Activated B cell treated with CpG ODN at 0.5 μM for 24 hours (primary cell): ENCODE results near the gene CSNK2A2. TPM values are rescaled to one million over a fixed set of nuclear protein-coding genes. Genes with fewer than 3 reads are reported as not detected.

ENCODE experiments used
- ATAC-seq: fragments of 200-7000 bp; cut with Tn5 transposase; one replicate; pipeline ENCODE4 v1.10.0; 2021; ENCODE audit warnings: low read depth, mild to moderate bottlenecking, moderate library complexity
- CTCF ChIA-PET: fragments of 350-600 bp; sonication (Branson Sonifier 250); formaldehyde crosslinking; loops from one replicate; lab custom pipeline; 2021; ENCODE audit warnings: antibody characterized with exemption; lab: Charles Lee
- POLR2A ChIA-PET: fragments of 350-600 bp; sonication (Branson Sonifier 250); formaldehyde crosslinking; loops from one replicate; lab custom pipeline; 2021; ENCODE audit warnings: antibody characterized with exemption; lab: Charles Lee
- DNase-seq: peaks from one replicate; pipeline ENCODE4 v3.0.0; 2022
- H3K27ac Mint-ChIP-seq: one replicate; pipeline ENCODE4 v1.8.0; 2020; ENCODE audit warnings: mixed read lengths
- H3K27me3 Mint-ChIP-seq: one replicate; pipeline ENCODE4 v1.8.0; 2021; ENCODE audit warnings: mixed read lengths
- H3K36me3 Mint-ChIP-seq: one replicate; pipeline ENCODE4 v1.8.0; 2021; ENCODE audit warnings: low read depth, mixed read lengths
- H3K4me1 Mint-ChIP-seq: one replicate; pipeline ENCODE4 v1.8.0; 2021; ENCODE audit warnings: mixed read lengths
- H3K4me3 Mint-ChIP-seq: one replicate; pipeline ENCODE4 v1.8.0; 2020; ENCODE audit warnings: mild to moderate bottlenecking, mixed read lengths
- H3K9me3 Mint-ChIP-seq: one replicate; pipeline ENCODE4 v1.8.0; 2020; ENCODE audit warnings: mixed read lengths
- intact Hi-C: fragments of 100-400 bp; cut with micrococcal nuclease; formaldehyde crosslinking; loops from one replicate; pipeline ENCODE4 v1.15.1; 2024
- total RNA-seq: library from RNA; stranded (reverse); gene quantifications from 2 replicates; pipeline ENCODE4 v1.2.3, GENCODE V29; 2022
- TF ChIP-seq, protein P1 (sequence below): fragments of 200-600 bp; IDR thresholded peaks from one replicate; pipeline ENCODE4 v1.8.0; 2022; ENCODE audit warnings: antibody characterized with exemption, mild to moderate bottlenecking

Gene CSNK2A2
- total RNA-seq, 1 donor from 2014 or later: 85.5 TPM

DNA sequence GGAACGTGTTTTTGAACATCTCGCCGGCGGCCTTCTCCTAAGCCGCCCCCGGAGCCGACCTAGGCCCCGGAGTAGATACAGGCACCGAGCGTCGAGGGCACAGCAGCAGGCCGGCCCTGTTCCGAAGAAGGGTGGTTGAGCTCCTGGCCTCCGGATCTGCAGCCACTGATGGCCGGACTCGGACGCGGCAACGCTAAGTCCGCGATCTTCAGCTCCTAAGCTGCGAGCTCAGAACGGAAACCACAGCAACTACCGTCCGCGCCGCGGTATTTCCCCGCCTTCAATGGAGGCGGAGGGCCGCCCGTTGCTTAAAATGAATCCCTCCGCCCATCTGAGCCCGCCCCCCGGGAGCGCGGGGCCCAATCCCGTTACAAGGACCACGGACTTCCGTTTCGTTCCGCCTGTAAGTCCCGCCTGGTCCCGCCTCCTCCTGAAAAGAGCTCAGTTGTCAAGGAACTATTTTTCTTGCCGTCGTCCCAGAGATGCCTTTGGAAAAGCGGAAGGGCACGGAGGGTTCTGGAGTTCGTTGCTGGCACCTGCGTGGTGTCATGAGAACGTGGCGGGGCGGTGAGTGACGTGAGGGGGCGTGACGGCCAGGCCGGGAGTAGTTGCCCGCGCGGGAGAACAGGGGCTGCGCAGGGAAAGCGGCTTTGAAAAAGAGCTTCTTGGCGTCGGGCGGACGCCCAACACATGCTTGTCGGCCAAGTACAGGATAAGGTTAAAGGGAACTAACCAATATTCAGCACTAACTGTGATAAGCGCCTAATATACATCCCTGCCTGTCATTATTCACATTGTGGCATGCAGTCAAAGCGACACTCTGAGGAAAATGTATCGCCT is 68.6 kb downstream of the CSNK2A2 start, which contains the start of gene CFAP20:
TSS of gene CFAP20 (minus strand) at position 285 of the 840 bp plus-strand sequence. CDS start at position 19, 266 bp downstream.
- peaks cover 4% of the 10 kb centered on the region for H3K36me3 Mint-ChIP-seq
- peaks cover 48% of the 10 kb centered on the region for H3K4me1 Mint-ChIP-seq
- ChIA-PET POLR2A (interaction anchor here (0.5 to 1.3 kb wide), 13 partner anchors 16 to 682 kb away, joined by 3 to 12 read pairs (median 4); partner anchors contain the start of genes CNOT1, COQ9, KATNB1 and ZNF319), CTCF (interaction anchor here (0.9 kb wide), 1 partner anchor 68 kb away, joined by 4 read pairs; no protein-coding TSS in a partner anchor)
- TF ChIP-seq, protein P1, sequence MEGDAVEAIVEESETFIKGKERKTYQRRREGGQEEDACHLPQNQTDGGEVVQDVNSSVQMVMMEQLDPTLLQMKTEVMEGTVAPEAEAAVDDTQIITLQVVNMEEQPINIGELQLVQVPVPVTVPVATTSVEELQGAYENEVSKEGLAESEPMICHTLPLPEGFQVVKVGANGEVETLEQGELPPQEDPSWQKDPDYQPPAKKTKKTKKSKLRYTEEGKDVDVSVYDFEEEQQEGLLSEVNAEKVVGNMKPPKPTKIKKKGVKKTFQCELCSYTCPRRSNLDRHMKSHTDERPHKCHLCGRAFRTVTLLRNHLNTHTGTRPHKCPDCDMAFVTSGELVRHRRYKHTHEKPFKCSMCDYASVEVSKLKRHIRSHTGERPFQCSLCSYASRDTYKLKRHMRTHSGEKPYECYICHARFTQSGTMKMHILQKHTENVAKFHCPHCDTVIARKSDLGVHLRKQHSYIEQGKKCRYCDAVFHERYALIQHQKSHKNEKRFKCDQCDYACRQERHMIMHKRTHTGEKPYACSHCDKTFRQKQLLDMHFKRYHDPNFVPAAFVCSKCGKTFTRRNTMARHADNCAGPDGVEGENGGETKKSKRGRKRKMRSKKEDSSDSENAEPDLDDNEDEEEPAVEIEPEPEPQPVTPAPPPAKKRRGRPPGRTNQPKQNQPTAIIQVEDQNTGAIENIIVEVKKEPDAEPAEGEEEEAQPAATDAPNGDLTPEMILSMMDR: no peak
- H3K4me3 Mint-ChIP-seq: peak within 1 kb of the TSS; percentile 89
- H3K27me3 Mint-ChIP-seq: no peaks in the 10 kb centered on the region
- H3K9me3 Mint-ChIP-seq: no peaks in the 10 kb centered on the region
- ATAC-seq (peak; percentile 91), DNase-seq (peak; percentile 90)
- intact Hi-C loops: loop anchor here (1.0 to 10.0 kb wide), 13 partner anchors 69 to 1522 kb away; partner anchors contain the start of genes CIAPIN1, COQ9, CSNK2A2 and GINS3
- peak within 1 kb of the TSS; percentile 85 for H3K27ac Mint-ChIP-seq

- H3K27me3 Mint-ChIP-seq: no peaks in the 10 kb centered on the region
- TF ChIP-seq, protein P1: no peak
- peak overlapping the region; percentile 85 for H3K27ac Mint-ChIP-seq
- no peak for ATAC-seq
- ChIA-PET CTCF (interaction anchor here (0.6 kb wide), 1 partner anchor 178 kb away, joined by 3 read pairs; no protein-coding TSS in a partner anchor), POLR2A (interaction anchor here (0.5 to 1.3 kb wide), 9 partner anchors 17 to 500 kb away, joined by 3 to 9 read pairs (median 4); partner anchors contain the start of genes CNOT1 and KATNB1)
- no peaks in the 10 kb centered on the region for H3K9me3 Mint-ChIP-seq
- H3K4me1 Mint-ChIP-seq: peaks cover 54% of the 10 kb centered on the region
- peaks cover 4% of the 10 kb centered on the region for H3K36me3 Mint-ChIP-seq
- DNase-seq: no peak
- intact Hi-C loops: loop anchor here (1.0 to 10.0 kb wide), 13 partner anchors 70 to 1521 kb away; partner anchors contain the start of genes CIAPIN1, COQ9, CSNK2A2 and GINS3
- peak overlapping the region; percentile 89 for H3K4me3 Mint-ChIP-seq
Observed at GRCh38 chr16:58128711-58129096, 69.2 kb downstream of the CSNK2A2 start.

GRCh38 chr16:58128181-58128631 is 69.7 kb downstream of the CSNK2A2 start:
- intact Hi-C loops: loop anchor here (5.0 to 10.0 kb wide), 4 partner anchors 387 to 1521 kb away; partner anchors contain the start of genes CIAPIN1, COQ9, MT2A and SETD6
- CTCF ChIA-PET: interaction anchor here (0.6 kb wide), 1 partner anchor 178 kb away, joined by 3 read pairs; no protein-coding TSS in a partner anchor
- no peak for DNase-seq

GRCh38 chr16:58127634-58128033 is 70.3 kb downstream of the CSNK2A2 start:
- no peaks in the 10 kb centered on the region for H3K9me3 Mint-ChIP-seq
- ChIA-PET POLR2A (interaction anchor here (0.6 kb wide), 2 partner anchors 27 to 103 kb away, joined by 3 to 4 read pairs; no protein-coding TSS in a partner anchor), CTCF (no interaction called here)
- peak overlapping the region; percentile 89 for H3K4me3 Mint-ChIP-seq
- H3K36me3 Mint-ChIP-seq: peaks cover 4% of the 10 kb centered on the region
- peaks cover 57% of the 10 kb centered on the region for H3K4me1 Mint-ChIP-seq
- TF ChIP-seq, protein P1: no peak
- ATAC-seq (no peak), DNase-seq (no peak)
- intact Hi-C loops: loop anchor here (5.0 to 10.0 kb wide), 4 partner anchors 387 to 1520 kb away; partner anchors contain the start of genes CIAPIN1, COQ9, MT2A and SETD6
- H3K27ac Mint-ChIP-seq: peak overlapping the region; percentile 69
- no peaks in the 10 kb centered on the region for H3K27me3 Mint-ChIP-seq

More at GRCh38 chr16:58128181-58128631, 69.7 kb downstream of the CSNK2A2 start:
- H3K4me1 Mint-ChIP-seq: peaks cover 55% of the 10 kb centered on the region
- H3K27ac Mint-ChIP-seq: peak overlapping the region; percentile 69
- H3K9me3 Mint-ChIP-seq: no peaks in the 10 kb centered on the region
- POLR2A ChIA-PET: interaction anchor here (0.6 to 1.2 kb wide), 2 partner anchors 17 to 27 kb away, joined by 3 to 4 read pairs; no protein-coding TSS in a partner anchor
- TF ChIP-seq, protein P1: no peak
- peak overlapping the region; percentile 89 for H3K4me3 Mint-ChIP-seq
- no peaks in the 10 kb centered on the region for H3K27me3 Mint-ChIP-seq
- no peak for ATAC-seq
- H3K36me3 Mint-ChIP-seq: peaks cover 4% of the 10 kb centered on the region
